ENCODE data around the gene GPC6. TPM values are rescaled to one million over a fixed set of nuclear protein-coding genes. Genes with fewer than 3 reads are reported as not detected.

GPC6 gene
- polyA plus RNA-seq, 1 donor (not counting 4 experiments of a cell fraction or from before 2014, with no cell fraction given): 0.42 TPM

DNA sequence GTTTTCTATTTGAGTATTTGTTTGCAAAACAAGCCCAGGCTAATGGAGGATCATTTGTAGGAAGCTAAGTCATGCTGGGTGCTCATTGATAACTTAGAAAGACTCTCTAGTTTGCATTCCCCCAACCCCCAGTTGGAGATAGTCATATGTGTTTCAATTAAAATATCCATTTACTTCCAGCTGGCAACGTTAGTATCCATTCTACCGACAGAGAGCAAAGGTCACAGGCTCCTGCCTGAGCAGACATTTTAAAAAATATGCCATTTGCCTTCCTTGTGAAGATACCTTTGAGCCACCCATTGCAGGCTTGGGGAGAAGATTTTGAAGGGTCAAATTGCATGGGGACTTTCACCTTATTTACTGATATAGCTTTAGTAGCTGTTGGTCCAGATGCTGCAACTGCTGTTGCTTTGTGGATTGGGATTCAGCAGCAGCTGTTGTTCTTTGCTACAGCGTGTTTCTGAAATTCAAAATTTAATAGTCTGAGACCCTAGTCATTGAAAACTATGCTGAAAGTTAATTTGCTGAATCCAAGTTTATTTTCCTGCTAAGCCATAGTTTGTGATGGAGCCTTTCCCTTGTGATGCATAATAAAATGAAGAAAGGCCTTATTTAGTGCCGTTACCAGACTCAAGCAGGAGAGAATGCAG is 335.1 kb downstream of the GPC6 start:
- Histone ChIP-seq H3K9me3 (ENCODE audit: control insufficient read depth, low read depth, low read length) (no peaks in the 10 kb centered on the region), H3K27ac (ENCODE audit: control insufficient read depth, insufficient read depth, low read length) (no peak overlapping the region), H2AFZ (ENCODE audit: control insufficient read depth, low read length) (no peak overlapping the region), H3K4me2 (ENCODE audit: control insufficient read depth, extremely low read depth, insufficient read depth, low read depth, low read length) (no peak overlapping the region), H3K4me1 (ENCODE audit: control insufficient read depth, extremely low read depth, insufficient read depth, low read length) (peaks cover 27% of the 10 kb centered on the region), H3K36me3 (ENCODE audit: control insufficient read depth in 2 of 2, extremely low read depth in 1 of 2, insufficient read depth in 2 of 2, low read length in 2 of 2) (no peaks in the 10 kb centered on the region), H3K9ac (ENCODE audit: control insufficient read depth, extremely low read depth, insufficient read depth, low read length) (no peak overlapping the region), H4K20me1 (ENCODE audit: control insufficient read depth, extremely low read depth, insufficient read depth, low read length) (no peaks in the 10 kb centered on the region), H3K4me3 (ENCODE audit: control insufficient read depth in 2 of 3, extremely low read depth in 1 of 3, insufficient read depth in 2 of 3, low read depth in 1 of 3, low read length in 3 of 3) (no peak overlapping the region), H3K27me3 (ENCODE audit: control insufficient read depth, extremely low read depth, insufficient read depth, low read length) (no peaks in the 10 kb centered on the region), H3K79me2 (ENCODE audit: control insufficient read depth, insufficient read depth, low read length) (no peaks in the 10 kb centered on the region), H3K9me1 (ENCODE audit: control insufficient read depth, extremely low read depth, insufficient read depth, low read length) (no peaks in the 10 kb centered on the region)
- FAIRE-seq (no peak), DNase-seq (ENCODE audit: low read depth, low spot score) (no peak)
- dilution Hi-C loops (cut with MboI; ENCODE audit: extremely low pct_ligation_motif_present, low sequenced_read_pairs): no loop called here
- TF ChIP-seq, protein P1, sequence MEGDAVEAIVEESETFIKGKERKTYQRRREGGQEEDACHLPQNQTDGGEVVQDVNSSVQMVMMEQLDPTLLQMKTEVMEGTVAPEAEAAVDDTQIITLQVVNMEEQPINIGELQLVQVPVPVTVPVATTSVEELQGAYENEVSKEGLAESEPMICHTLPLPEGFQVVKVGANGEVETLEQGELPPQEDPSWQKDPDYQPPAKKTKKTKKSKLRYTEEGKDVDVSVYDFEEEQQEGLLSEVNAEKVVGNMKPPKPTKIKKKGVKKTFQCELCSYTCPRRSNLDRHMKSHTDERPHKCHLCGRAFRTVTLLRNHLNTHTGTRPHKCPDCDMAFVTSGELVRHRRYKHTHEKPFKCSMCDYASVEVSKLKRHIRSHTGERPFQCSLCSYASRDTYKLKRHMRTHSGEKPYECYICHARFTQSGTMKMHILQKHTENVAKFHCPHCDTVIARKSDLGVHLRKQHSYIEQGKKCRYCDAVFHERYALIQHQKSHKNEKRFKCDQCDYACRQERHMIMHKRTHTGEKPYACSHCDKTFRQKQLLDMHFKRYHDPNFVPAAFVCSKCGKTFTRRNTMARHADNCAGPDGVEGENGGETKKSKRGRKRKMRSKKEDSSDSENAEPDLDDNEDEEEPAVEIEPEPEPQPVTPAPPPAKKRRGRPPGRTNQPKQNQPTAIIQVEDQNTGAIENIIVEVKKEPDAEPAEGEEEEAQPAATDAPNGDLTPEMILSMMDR (optimal IDR thresholded peaks at IDR 0.05 in 1 of 3, IDR thresholded peaks at IDR 0.05 in 1 of 3, conservative IDR thresholded peaks at IDR 0.05 in 1 of 3; ENCODE audit: extremely low read depth in 1 of 3, insufficient read depth in 2 of 3, low read length in 3 of 3): no peak
- TF ChIP-seq EZH2 (IDR thresholded peaks at IDR 0.05; ENCODE audit: low read length): no peak

DNA sequence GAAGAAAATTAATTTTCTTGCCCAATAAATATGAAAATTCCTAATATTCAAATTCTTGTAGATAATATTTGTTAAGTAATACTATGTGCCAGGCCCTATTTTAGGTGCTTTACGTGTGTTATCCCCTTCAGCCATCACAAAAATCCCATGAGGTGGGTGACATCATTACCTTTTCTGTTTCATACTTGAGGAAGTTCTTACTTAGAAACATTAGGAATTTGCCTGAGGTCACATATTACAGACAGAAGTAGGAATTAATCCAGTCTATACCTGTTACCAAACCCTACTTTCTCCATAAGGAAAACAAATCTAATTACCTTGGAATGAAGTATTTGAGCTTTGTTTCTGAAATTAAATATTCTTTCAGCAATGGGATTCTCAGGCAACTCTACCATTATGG is 336.1 kb downstream of the GPC6 start:
- Histone ChIP-seq H3K4me2 (ENCODE audit: control insufficient read depth, extremely low read depth, insufficient read depth, low read depth, low read length) (peak overlapping the region; percentile 29), H2AFZ (ENCODE audit: control insufficient read depth, low read length) (no peak overlapping the region), H4K20me1 (ENCODE audit: control insufficient read depth, extremely low read depth, insufficient read depth, low read length) (no peaks in the 10 kb centered on the region), H3K9me3 (ENCODE audit: control insufficient read depth, low read depth, low read length) (no peaks in the 10 kb centered on the region), H3K9me1 (ENCODE audit: control insufficient read depth, extremely low read depth, insufficient read depth, low read length) (no peaks in the 10 kb centered on the region), H3K4me1 (ENCODE audit: control insufficient read depth, extremely low read depth, insufficient read depth, low read length) (peaks cover 27% of the 10 kb centered on the region), H3K36me3 (ENCODE audit: control insufficient read depth in 2 of 2, extremely low read depth in 1 of 2, insufficient read depth in 2 of 2, low read length in 2 of 2) (no peaks in the 10 kb centered on the region), H3K79me2 (ENCODE audit: control insufficient read depth, insufficient read depth, low read length) (no peaks in the 10 kb centered on the region), H3K4me3 (ENCODE audit: control insufficient read depth in 2 of 3, extremely low read depth in 1 of 3, insufficient read depth in 2 of 3, low read depth in 1 of 3, low read length in 3 of 3) (no peak overlapping the region), H3K27me3 (ENCODE audit: control insufficient read depth, extremely low read depth, insufficient read depth, low read length) (no peaks in the 10 kb centered on the region), H3K27ac (ENCODE audit: control insufficient read depth, insufficient read depth, low read length) (peak overlapping the region; percentile 19), H3K9ac (ENCODE audit: control insufficient read depth, extremely low read depth, insufficient read depth, low read length) (no peak overlapping the region)
- DNase-seq (ENCODE audit: low read depth, low spot score) (peak; percentile 55), FAIRE-seq (no peak)
- no peak for TF ChIP-seq EZH2 (IDR thresholded peaks at IDR 0.05; ENCODE audit: low read length)
- TF ChIP-seq, protein P1 (optimal IDR thresholded peaks at IDR 0.05 in 1 of 3, IDR thresholded peaks at IDR 0.05 in 1 of 3, conservative IDR thresholded peaks at IDR 0.05 in 1 of 3; ENCODE audit: extremely low read depth in 1 of 3, insufficient read depth in 2 of 3, low read length in 3 of 3): no peak
- dilution Hi-C loops (cut with MboI; ENCODE audit: extremely low pct_ligation_motif_present, low sequenced_read_pairs): no loop called here

All from keratinocyte (primary cell).